Activated CD4-positive, alpha-beta memory T cell treated with anti-CD3 and anti-CD28 coated beads, Interleukin-2, amount 10 ng/mL, durations not matched to agents 7 days and 5 days (primary cell): ENCODE measurements around the gene SFRP4. TPM values are rescaled to one million over a fixed set of nuclear protein-coding genes. Genes with fewer than 3 reads are reported as not detected.

Experiments
- CTCF ChIA-PET: fragments of 350-600 bp; sonication (Branson Sonifier 250); formaldehyde crosslinking; loops from one replicate; lab custom pipeline; 2021; ENCODE audit warnings: antibody characterized with exemption, inconsistent platforms; lab: Charles Lee
- POLR2A ChIA-PET: fragments of 350-600 bp; sonication (Branson Sonifier 250); formaldehyde crosslinking; loops from one replicate; lab custom pipeline; 2021; ENCODE audit warnings: antibody characterized with exemption; lab: Charles Lee
- DNase-seq: peaks from one replicate; pipeline ENCODE4 v3.0.0-alpha.2; 2020
- H3K27ac Mint-ChIP-seq: one replicate; pipeline ENCODE4 v1.8.0; 2021; ENCODE audit warnings: mild to moderate bottlenecking, mixed read lengths
- H3K27me3 Mint-ChIP-seq: one replicate; pipeline ENCODE4 v1.8.0; 2021; ENCODE audit warnings: mixed read lengths
- H3K36me3 Mint-ChIP-seq: one replicate; pipeline ENCODE4 v1.8.0; 2021; ENCODE audit warnings: low read depth, mixed read lengths
- H3K4me1 Mint-ChIP-seq: one replicate; pipeline ENCODE4 v1.8.0; 2021; ENCODE audit warnings: mixed read lengths
- H3K4me3 Mint-ChIP-seq: one replicate; pipeline ENCODE4 v1.8.0; 2021; ENCODE audit warnings: mild to moderate bottlenecking, mixed read lengths
- H3K9me3 Mint-ChIP-seq: one replicate; pipeline ENCODE4 v1.8.0; 2021; ENCODE audit warnings: mixed read lengths
- total RNA-seq, 2 experiments: library from RNA; stranded (reverse); gene quantifications; one replicate each; pipeline ENCODE4 v1.2.3, GENCODE V29; 2021

The SFRP4 gene
- total RNA-seq, 2 experiments from 2014 or later = not detected

DNA sequence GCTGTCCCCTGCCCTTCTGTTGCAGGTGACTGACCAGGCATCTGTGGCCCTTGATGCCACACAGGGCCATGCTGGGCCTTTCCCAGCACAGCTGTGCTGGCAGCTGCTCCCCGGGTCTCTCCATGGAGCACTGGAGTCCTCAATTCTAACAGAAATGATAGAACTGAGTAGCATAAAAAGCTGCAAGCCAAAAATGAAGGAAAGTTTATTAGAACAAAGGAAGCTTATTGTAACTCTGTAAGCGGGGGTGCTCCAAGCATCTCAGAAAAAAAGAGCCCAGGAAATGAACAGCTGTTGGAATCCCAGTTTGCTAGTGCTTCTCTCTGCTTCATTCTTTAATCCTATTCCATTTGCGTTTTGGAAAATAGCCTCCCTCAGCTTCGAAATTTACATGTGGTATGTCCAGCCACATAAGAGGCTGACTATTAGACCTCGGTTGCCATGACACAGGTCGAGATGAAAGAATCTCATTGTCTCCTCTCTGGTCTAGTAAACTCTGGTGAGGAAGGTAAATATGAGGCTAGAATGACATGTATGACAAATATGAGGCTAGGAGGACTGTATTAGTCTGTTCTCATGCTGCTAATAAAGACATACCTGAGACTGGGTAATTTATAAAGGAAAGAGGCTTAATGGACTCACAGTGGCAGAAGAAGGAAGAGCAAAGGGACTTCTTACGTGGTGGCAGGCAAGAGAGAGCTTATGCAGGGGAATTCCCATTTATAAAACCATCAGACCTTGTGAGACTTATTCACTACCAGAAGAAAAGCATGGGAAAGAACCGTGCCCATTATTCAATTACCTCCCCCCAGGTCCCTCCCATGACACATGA lies 27.5 kb upstream of the SFRP4 start:
- Mint-ChIP-seq H3K4me1 (no peaks in the 10 kb centered on the region), H3K36me3 (no peaks in the 10 kb centered on the region), H3K9me3 (no peaks in the 10 kb centered on the region), H3K27ac (no peak overlapping the region), H3K4me3 (no peak overlapping the region), H3K27me3 (no peaks in the 10 kb centered on the region)
- DNase-seq = no peak
- ChIA-PET CTCF (no interaction called here), POLR2A (interaction anchor here (0.9 kb wide), 1 partner anchor 10 kb away, joined by 3 read pairs; no protein-coding TSS in a partner anchor)

DNA sequence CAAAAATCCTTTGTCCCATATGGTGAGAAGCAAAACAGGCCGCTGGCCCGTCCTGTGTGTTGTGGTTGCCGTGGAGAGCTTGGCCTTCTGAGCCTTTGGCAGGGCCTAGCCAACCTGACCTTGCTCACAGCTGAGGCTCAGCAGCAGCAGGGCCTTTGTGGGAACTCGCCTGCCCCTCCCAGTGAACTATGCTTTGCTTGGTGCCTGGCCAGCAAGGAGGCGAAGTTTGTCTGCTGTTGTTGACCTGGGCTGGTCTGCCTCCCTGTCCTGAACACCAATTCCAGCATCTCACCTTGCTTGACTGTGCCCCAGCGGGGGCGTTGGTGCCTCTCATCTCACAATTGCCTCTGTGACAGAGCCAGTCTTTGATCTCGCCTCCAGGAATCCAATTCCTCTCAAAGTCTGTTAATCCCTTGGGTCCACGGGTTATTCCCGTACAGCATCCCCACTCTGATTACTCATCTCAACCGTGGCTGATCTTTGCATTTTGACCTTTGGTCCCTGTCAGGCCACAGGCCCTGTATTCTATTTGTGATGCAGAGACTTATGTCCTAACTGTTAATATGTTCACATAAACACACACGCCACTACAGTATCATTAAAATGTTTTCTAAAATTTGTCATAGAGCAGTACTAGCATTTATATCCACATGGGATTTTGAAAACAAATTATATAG lies 26.5 kb upstream of the SFRP4 start:
- DNase-seq = no peak
- H3K27ac Mint-ChIP-seq = no peak overlapping the region
- no peaks in the 10 kb centered on the region for H3K36me3 Mint-ChIP-seq
- H3K27me3 Mint-ChIP-seq = no peaks in the 10 kb centered on the region
- POLR2A ChIA-PET = no interaction called here
- H3K9me3 Mint-ChIP-seq = no peaks in the 10 kb centered on the region
- H3K4me3 Mint-ChIP-seq = no peak overlapping the region
- no peaks in the 10 kb centered on the region for H3K4me1 Mint-ChIP-seq
- CTCF ChIA-PET = no interaction called here

DNA sequence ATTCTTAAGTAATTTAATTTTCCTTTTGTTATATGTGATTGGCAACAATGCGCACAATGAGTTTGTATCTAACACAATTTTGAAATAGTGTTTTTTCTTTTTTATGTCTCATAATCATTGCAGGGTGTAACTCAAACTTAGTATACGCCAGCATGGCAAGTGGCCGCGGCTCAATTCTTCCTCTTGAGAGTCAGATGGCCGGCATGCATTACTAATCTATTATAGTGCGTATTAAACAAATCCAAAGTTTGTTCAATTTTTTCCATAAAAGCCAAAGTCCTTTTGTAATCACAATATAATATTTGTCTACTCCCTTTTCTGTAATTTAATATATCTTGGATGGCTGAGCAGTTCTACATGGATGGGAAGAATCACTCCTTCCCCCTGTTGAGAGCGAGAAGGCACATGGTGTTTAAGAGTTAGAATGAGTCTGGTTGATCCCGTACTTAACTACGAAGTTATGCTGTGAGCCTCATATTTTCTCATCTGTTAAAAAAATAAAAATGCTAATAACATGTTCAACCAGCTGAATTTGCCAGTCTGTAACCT lies 16.5 kb upstream of the SFRP4 start:
- H3K36me3 Mint-ChIP-seq = no peaks in the 10 kb centered on the region
- POLR2A ChIA-PET = no interaction called here
- H3K4me3 Mint-ChIP-seq = no peak overlapping the region
- peaks cover 1% of the 10 kb centered on the region for H3K27me3 Mint-ChIP-seq
- no peak overlapping the region for H3K27ac Mint-ChIP-seq
- CTCF ChIA-PET = interaction anchor here (0.7 kb wide), 1 partner anchor 634 kb away, joined by 4 read pairs; no protein-coding TSS in a partner anchor
- no peaks in the 10 kb centered on the region for H3K4me1 Mint-ChIP-seq
- no peak for DNase-seq
- no peaks in the 10 kb centered on the region for H3K9me3 Mint-ChIP-seq

- Mint-ChIP-seq H3K27ac (no peak overlapping the region), H3K9me3 (no peaks in the 10 kb centered on the region), H3K36me3 (no peaks in the 10 kb centered on the region), H3K4me1 (no peaks in the 10 kb centered on the region), H3K4me3 (no peak overlapping the region), H3K27me3 (peaks cover 1% of the 10 kb centered on the region)
- ChIA-PET CTCF (no interaction called here), POLR2A (no interaction called here)
- no peak for DNase-seq
Measured at GRCh38 chr7:37932543-37932942, 15.9 kb upstream of the SFRP4 start.

DNA sequence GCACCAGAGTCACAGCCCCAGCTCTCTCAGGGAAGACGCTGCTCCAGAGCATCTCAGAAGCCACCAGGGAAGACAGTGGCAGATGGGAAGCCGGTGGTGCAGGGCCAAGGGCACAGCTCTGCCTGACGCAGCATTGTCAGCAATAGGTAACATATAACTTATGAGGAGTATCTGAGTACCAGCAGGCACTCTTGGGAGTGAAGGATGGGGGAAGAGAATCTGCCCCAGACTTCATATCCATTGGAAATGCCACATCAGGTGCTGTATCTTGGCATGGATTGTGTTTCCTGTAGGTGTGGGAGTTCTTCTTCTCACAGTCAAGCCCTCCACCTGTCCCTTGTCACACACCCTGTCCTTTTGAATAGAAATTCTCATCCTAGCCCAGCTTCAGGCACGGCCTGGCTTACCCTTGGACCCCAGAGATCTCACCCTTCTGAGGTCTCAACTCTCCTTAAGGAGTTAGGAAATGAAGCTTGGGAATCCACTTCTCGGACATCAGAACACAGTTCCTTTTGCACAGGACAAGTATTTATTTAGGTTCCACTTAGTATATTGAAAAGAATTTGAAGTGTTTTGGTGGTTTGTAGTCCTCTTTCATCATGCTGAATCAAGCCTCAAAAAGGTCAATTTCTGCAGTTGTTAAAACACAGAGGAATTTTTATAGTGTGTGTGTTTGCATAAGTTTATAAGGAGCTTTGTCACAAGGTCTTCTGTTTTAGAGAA lies 13.8 kb upstream of the SFRP4 start:
- no peaks in the 10 kb centered on the region for H3K36me3 Mint-ChIP-seq

DNA sequence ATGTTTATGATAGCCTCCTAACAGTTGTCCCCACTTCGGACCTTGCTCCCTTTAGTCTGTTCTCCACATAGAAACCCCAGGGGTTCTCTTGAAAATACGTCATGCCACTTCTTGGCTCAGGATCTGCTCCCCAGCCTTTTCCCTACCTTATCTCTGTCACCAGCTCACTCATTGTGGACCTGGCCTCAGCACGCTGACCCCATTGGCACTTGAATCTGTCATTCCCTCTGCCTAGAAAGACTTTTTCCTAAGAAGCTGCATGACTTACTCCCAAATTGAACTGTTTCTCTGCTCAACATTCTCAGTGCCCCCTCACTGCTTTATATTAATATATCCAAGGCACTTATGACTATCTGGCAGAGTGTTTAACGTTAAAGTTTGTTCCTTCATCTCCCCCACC lies 12.3 kb upstream of the SFRP4 start:
- no peaks in the 10 kb centered on the region for H3K36me3 Mint-ChIP-seq
- CTCF ChIA-PET = no interaction called here
- no peak overlapping the region for H3K4me3 Mint-ChIP-seq
- no peak overlapping the region for H3K27ac Mint-ChIP-seq
- peaks cover 3% of the 10 kb centered on the region for H3K27me3 Mint-ChIP-seq
- H3K9me3 Mint-ChIP-seq = no peaks in the 10 kb centered on the region
- no peaks in the 10 kb centered on the region for H3K4me1 Mint-ChIP-seq
- POLR2A ChIA-PET = no interaction called here
- DNase-seq = no peak

More for the DNA sequence above, 13.8 kb upstream of the SFRP4 start:
- Mint-ChIP-seq H3K4me3 (no peak overlapping the region), H3K27ac (no peak overlapping the region), H3K9me3 (no peaks in the 10 kb centered on the region), H3K4me1 (no peaks in the 10 kb centered on the region), H3K27me3 (peaks cover 1% of the 10 kb centered on the region)
- POLR2A ChIA-PET = no interaction called here
- CTCF ChIA-PET = no interaction called here
- DNase-seq = no peak

- CTCF ChIA-PET = no interaction called here
- no peak overlapping the region for H3K27ac Mint-ChIP-seq
- peaks cover 10% of the 10 kb centered on the region for H3K27me3 Mint-ChIP-seq
- H3K4me3 Mint-ChIP-seq = no peak overlapping the region
- no peak for DNase-seq
- POLR2A ChIA-PET = no interaction called here
- no peaks in the 10 kb centered on the region for H3K4me1 Mint-ChIP-seq
- H3K36me3 Mint-ChIP-seq = no peaks in the 10 kb centered on the region
- H3K9me3 Mint-ChIP-seq = no peaks in the 10 kb centered on the region
Measured at GRCh38 chr7:37927773-37928444, 11.3 kb upstream of the SFRP4 start.

GRCh38 chr7:37925620-37926019 lies 9.0 kb upstream of the SFRP4 start:
- peaks cover 23% of the 10 kb centered on the region for H3K27me3 Mint-ChIP-seq
- ChIA-PET CTCF (no interaction called here), POLR2A (no interaction called here)
- no peak overlapping the region for H3K27ac Mint-ChIP-seq
- H3K4me3 Mint-ChIP-seq = no peak overlapping the region
- no peak for DNase-seq
- no peaks in the 10 kb centered on the region for H3K36me3 Mint-ChIP-seq
- no peaks in the 10 kb centered on the region for H3K9me3 Mint-ChIP-seq
- H3K4me1 Mint-ChIP-seq = peaks cover 3% of the 10 kb centered on the region

- POLR2A ChIA-PET = no interaction called here
- H3K36me3 Mint-ChIP-seq = no peaks in the 10 kb centered on the region
- no peak for DNase-seq
Measured at GRCh38 chr7:37924491-37925041, 7.9 kb upstream of the SFRP4 start.

GRCh38 chr7:37923996-37924395 lies 7.4 kb upstream of the SFRP4 start:
- no peak for DNase-seq
- H3K36me3 Mint-ChIP-seq = no peaks in the 10 kb centered on the region
- ChIA-PET POLR2A (no interaction called here), CTCF (no interaction called here)
- no peaks in the 10 kb centered on the region for H3K9me3 Mint-ChIP-seq
- peaks cover 38% of the 10 kb centered on the region for H3K27me3 Mint-ChIP-seq
- H3K27ac Mint-ChIP-seq = no peak overlapping the region
- H3K4me3 Mint-ChIP-seq = no peak overlapping the region
- peaks cover 6% of the 10 kb centered on the region for H3K4me1 Mint-ChIP-seq

More at GRCh38 chr7:37924491-37925041, 7.9 kb upstream of the SFRP4 start:
- Mint-ChIP-seq H3K4me1 (peaks cover 6% of the 10 kb centered on the region), H3K4me3 (no peak overlapping the region), H3K27ac (no peak overlapping the region), H3K27me3 (peaks cover 33% of the 10 kb centered on the region), H3K9me3 (no peaks in the 10 kb centered on the region)
- CTCF ChIA-PET = no interaction called here

DNA sequence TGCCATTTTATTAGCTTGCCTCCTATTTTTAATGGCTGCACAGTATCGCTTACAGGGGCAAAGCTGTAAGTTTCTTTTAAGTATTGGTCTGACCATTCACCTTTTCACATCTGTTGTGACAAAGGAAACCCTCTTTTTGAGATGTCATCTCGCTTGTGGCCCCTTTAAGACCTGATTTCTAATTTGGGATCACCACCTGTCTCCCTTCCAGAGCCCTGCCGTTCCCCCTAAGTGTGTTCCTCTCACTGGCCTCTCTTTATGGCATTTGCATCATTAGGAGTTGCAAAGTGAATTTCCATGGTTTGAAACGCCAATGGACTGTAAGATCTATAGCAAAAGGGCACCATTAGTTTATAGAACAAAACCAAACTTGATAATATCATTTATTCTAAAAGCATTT lies 5.3 kb upstream of the SFRP4 start:
- Mint-ChIP-seq H3K4me1 (peaks cover 12% of the 10 kb centered on the region), H3K4me3 (no peak overlapping the region), H3K27ac (no peak overlapping the region), H3K27me3 (peaks cover 57% of the 10 kb centered on the region), H3K36me3 (no peaks in the 10 kb centered on the region), H3K9me3 (no peaks in the 10 kb centered on the region)
- POLR2A ChIA-PET = no interaction called here
- CTCF ChIA-PET = no interaction called here
- no peak for DNase-seq
